Right renal cortex interstitium (tissue), 3 donors: ENCODE data around the gene C1QL3. TPM values are rescaled to one million over a fixed set of nuclear protein-coding genes. Genes with fewer than 3 reads are reported as not detected.

Experiments
- DNase-seq, 3 donors: peaks; one replicate each; pipeline ENCODE4 v3.0.0-alpha.2; 2013; ENCODE audit warnings: low read depth in 3 of 3, low spot score in 2 of 3
- polyA plus RNA-seq, 3 donors: library from polyadenylated mRNA; unstranded; fragments of 120-200 nt; gene quantifications; one replicate each; pipeline ENCODE4 v1.2.1, GENCODE V29; 2013; ENCODE audit not compliant: insufficient read length in 3 of 3

Gene C1QL3
- polyA plus RNA-seq, 3 donors, result 1.3 to 3.2 (median 1.7) TPM

DNA sequence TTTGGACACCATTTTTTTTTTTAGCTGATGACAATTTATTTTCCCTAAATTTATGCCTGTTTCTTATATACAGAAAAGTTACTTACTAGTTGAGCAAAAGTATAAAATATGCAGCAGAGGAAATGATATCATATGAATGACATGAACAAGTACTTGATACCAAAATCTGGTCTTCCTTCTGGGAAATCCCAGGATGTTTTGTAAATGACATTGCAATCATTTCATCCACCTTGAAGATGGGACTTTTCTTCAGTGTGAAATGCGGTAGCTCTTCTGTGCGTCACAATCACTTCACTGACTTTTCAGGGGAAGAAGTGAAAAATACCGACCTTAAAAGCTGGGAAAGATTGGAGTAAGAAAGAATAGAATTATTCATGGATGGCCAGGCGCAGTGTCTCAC, 23.8 kb downstream of the C1QL3 start:
- no peak for DNase-seq

- no peak for DNase-seq
These were observed 27.7 kb downstream of the C1QL3 start for GRCh38 chr10:16493884-16494536.

- no peak for DNase-seq
These were observed 29.7 kb downstream of the C1QL3 start for GRCh38 chr10:16491933-16492332.

- no peak for DNase-seq
These were observed 31.2 kb downstream of the C1QL3 start for GRCh38 chr10:16490511-16490910.

DNA sequence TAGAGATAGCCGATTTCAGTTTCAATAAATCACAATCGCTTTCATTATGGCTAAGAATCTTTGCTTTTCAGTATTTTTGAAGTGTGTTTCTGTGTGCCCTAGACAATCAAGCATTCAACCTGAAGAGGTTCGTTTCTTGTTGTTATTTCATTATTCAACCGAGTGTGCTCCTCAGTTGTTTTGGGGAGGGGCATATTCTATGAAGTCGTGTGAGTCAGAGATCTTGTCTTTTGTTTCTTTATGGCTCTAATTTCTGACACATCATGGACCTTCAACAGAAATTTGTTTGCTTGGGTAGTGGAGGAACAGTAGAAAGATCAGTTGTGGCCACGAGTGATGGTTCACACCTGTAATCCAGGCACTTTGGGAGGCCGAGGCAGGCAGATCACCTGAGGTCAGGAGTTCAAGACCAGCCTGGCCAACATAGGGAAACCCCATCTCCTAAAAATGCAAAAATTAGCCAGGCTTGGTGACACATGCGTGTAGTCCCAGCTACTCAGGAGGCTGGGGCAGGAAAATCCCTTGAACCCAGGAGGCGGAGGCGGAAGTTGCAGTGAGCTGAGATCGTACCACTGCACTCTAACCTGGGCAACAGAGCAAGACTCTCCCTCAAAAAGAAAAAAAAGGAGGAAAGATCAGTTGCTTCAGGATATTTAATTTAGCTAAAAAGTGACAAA, 38.3 kb downstream of the C1QL3 start:
- DNase-seq, result no peak

DNA sequence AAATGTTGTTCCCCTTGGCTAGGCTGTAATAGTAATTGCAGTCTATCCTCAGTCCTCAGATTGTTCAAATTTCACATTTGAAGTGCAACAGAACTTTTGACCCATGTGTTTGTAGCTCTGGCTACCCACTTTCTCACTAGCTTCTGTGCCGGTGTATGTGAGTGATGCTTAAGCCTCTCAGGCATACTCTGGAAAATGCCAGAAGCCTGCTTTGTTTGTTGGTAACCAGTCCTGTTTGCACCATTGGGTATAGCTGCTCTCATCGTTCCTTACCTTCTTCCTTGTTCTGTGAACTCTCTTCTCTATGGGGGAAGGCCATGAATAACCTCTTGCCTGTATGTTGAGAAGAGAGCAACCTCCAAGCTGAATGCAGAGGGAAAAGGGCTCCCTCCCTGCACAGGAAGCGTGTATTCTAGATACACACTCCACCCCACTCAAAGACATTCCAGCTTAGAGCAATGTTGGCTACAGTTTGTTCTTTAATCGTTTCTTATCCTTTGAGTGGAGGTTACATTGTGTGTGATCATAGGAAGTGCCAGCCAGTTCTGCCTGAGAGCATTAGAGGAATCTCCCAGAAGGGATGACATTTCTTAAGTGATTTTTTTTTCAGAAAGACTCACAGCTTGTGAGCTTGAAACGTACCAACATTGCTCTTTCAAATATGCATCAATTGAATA, 40.5 kb downstream of the C1QL3 start:
- DNase-seq, result no peak

GRCh38 chr10:16478801-16479200, 42.9 kb downstream of the C1QL3 start:
- no peak for DNase-seq

DNA sequence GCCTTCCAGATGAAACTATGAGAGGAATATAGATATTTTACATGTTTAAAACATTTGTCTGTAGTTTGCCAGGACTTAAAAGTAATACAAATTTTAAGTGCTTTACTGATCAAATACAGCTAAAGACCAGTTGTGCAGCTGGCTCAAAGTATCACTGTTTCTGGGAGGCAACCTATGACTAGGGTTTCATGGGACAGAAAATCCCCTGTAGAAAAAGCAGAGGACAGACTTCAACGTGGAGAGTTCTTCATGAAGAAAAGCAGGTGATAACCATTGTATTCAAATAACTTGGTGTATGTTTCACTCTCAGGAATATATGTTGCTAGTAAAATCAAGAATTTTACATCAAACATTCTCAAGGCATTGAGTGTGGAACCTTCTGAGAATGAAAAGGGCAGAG, 43.9 kb downstream of the C1QL3 start:
- DNase-seq, result no peak

GRCh38 chr10:16472828-16473227, 48.9 kb downstream of the C1QL3 start:
- DNase-seq, result no peak

DNA sequence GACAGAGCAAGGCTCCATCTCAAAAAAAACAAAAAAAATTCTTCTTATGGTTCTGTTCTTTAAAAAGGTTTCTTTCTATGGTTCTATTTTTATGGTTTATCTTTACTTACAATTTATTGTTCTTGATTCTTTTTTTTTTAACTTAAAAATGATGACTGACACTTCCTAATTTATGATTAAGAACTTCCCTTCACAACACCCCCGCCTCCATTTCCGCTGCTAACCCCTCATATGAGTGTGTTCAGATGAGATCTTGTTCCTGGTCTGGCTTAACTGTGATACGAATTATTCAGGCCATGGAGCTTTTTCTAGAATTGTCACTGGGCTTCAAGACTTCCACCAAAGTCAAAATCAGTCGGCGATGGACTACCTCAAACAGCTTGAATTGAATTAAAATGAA, 50.9 kb downstream of the C1QL3 start:
- DNase-seq, result no peak

DNA sequence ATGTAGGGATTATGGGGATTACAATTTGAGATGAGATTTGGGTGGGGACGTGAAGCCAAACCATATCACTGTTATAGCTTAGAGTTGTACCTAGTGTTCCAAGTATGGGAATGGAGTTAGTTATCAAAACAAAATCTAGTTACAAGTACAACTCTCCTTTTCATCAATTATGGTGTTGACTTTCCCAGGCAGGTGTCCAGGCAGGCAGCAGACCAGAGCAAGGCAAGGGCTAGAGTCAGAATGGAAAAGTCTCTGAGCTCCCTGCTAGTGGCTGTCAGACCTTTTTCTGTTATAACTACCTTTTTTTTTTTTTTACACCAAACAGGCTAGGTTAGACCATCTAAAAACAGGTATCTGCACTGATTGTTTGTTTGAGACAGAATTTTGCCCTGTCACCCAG, 55.7 kb downstream of the C1QL3 start:
- no peak for DNase-seq

Other genes with a start within 250 kb of the C1QL3 start
- gene PTER, start 84.9 kb downstream of the C1QL3 start, polyA plus RNA-seq, result 10 to 100 TPM; 18.1 to 25.1 (median 22.8) TPM